A673 (cell line): ENCODE results near the gene MRS2.

Experiments used
- CTCF ChIP-seq: fragments of 300-800, 200-600 bp; sonication (generic); conservative IDR thresholded peaks from 2 replicates; pipeline ENCODE4 v1.5.1; 2017; ENCODE audit warnings: low read depth, mild to moderate bottlenecking, antibody characterized with exemption, low read length, moderate library complexity, mixed read lengths
- EZH2 ChIP-seq: fragments of 200-600 bp; sonication (generic); IDR thresholded peaks from 2 replicates; pipeline ENCODE4 v1.6.1; 2017; ENCODE audit warnings: borderline replicate concordance, low read depth, mild to moderate bottlenecking, mixed read lengths, antibody characterized with exemption, low read length; ENCODE audit not compliant: poor library complexity, severe bottlenecking

DNA sequence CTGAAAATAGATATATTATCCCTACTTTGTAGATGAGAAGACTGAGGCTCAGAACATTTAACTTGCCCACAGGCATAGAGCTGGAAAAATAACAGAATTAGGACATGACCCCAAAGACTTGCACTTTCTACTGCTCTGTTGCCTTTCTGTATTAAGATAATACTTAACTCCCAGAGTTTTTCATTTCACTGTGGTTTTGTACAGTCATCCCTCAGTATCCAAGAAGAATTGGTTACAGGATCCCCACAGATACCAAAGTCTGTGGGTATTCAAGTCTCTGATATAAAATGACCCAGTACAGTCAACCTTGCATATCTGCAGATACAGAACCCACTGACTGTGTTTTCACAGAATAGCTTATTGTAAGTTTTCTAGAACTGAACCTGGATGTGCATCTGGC, 16.8 kb downstream of the MRS2 start:
- no peak for TF ChIP-seq CTCF
- no peak for TF ChIP-seq EZH2
